Fibroblast of skin of back (primary cell): ENCODE results near the gene KIF20B.
"Not testable (repeated sequence)": the region's sequence is repeated elsewhere in the genome, so short reads cannot be mapped to it uniquely, and the experiment has no call there.

Experiments used
- DNase-seq: peaks from one replicate; pipeline ENCODE4 v3.0.0-alpha.2; 2013

The KIF20B gene

GRCh38 chr10:89685936-89686335 lies 15.5 kb upstream of the KIF20B start:
- DNase-seq, result no peak

- no peak for DNase-seq
Measured at GRCh38 chr10:89690027-89690426, 11.4 kb upstream of the KIF20B start.

- no peak for DNase-seq
Measured at GRCh38 chr10:89692416-89692815, 9.0 kb upstream of the KIF20B start.

- no peak for DNase-seq
Measured at GRCh38 chr10:89693176-89693575, 8.2 kb upstream of the KIF20B start.

GRCh38 chr10:89695307-89695706 lies 6.1 kb upstream of the KIF20B start:
- DNase-seq, result no peak

GRCh38 chr10:89697946-89698345 lies 3.4 kb upstream of the KIF20B start:
- DNase-seq, result no peak

GRCh38 chr10:89699581-89700064 lies 1.8 kb upstream of the KIF20B start:
- DNase-seq, result no peak

GRCh38 chr10:89700923-89701241 lies 508 bp upstream of the KIF20B start:
- no peak for DNase-seq

GRCh38 chr10:89702121-89702480 lies 711 bp downstream of the KIF20B start:
- DNase-seq, result peak; percentile 8

- no peak for DNase-seq
Measured at GRCh38 chr10:89705466-89705865, 4.1 kb downstream of the KIF20B start.

- no peak for DNase-seq
Measured at GRCh38 chr10:89706011-89706410, 4.6 kb downstream of the KIF20B start.

- no peak for DNase-seq
Measured at GRCh38 chr10:89707372-89707771, 6.0 kb downstream of the KIF20B start.

GRCh38 chr10:89710753-89711152 lies 9.4 kb downstream of the KIF20B start:
- DNase-seq, result no peak

- no peak for DNase-seq
Measured at GRCh38 chr10:89734616-89735015, 33.2 kb downstream of the KIF20B start.

GRCh38 chr10:89738551-89739209 lies 37.3 kb downstream of the KIF20B start:
- DNase-seq, result no peak

- no peak for DNase-seq
Measured at GRCh38 chr10:89741126-89741762, 39.9 kb downstream of the KIF20B start.

- peak; percentile 66 for DNase-seq
Measured at GRCh38 chr10:89744026-89744425, 42.6 kb downstream of the KIF20B start.

GRCh38 chr10:89745903-89746302 lies 44.5 kb downstream of the KIF20B start:
- no peak for DNase-seq

- DNase-seq, result no peak
Measured at GRCh38 chr10:89750441-89750840, 49.1 kb downstream of the KIF20B start.

- DNase-seq, result no peak
Measured at GRCh38 chr10:89755374-89755773, 54.0 kb downstream of the KIF20B start.

GRCh38 chr10:89759531-89759930 lies 58.1 kb downstream of the KIF20B start:
- DNase-seq, result no peak

- not testable (repeated sequence) for DNase-seq
Measured at GRCh38 chr10:89763671-89764070, 62.3 kb downstream of the KIF20B start.

- DNase-seq, result no peak
Measured at GRCh38 chr10:89771684-89772083, 70.3 kb downstream of the KIF20B start.

- no peak for DNase-seq
Measured at GRCh38 chr10:89773081-89773480, 71.7 kb downstream of the KIF20B start.

GRCh38 chr10:89776665-89777064 lies 75.3 kb downstream of the KIF20B start:
- DNase-seq, result no peak
